Panc1 (cell line): Measurements from ENCODE around the gene ABCC8. TPM values are rescaled to one million over a fixed set of nuclear protein-coding genes. Genes with fewer than 3 reads are reported as not detected.

Source experiments
- ATAC-seq: fragments of 200-7000 bp; cut with Tn5 transposase; 2 replicates; pipeline ENCODE4 v1.9.1; 2020; ENCODE audit warnings: mild to moderate bottlenecking, moderate library complexity
- BruUV-seq: library from RNA; stranded (reverse); fragments of 400-500 nt; replicated peaks from 2 replicates; lab custom pipeline; 2021; lab: Mats Ljungman, UMichigan
- CTCF ChIA-PET: fragments of 300-600 bp; sonication (Branson Sonifier 250); formaldehyde crosslinking; loops from one replicate; lab custom pipeline; 2022; ENCODE audit warnings: antibody characterized with exemption; lab: Charles Lee
- POLR2A ChIA-PET: fragments of 300-600 bp; sonication (Branson Sonifier 250); formaldehyde crosslinking; loops from one replicate; lab custom pipeline; 2022; ENCODE audit warnings: antibody characterized with exemption; lab: Charles Lee
- DNase-seq: peaks from one replicate; pipeline ENCODE4 v3.0.0-alpha.2; 2010; ENCODE audit warnings: low read depth, low spot score
- H3K27ac ChIP-seq: 2 replicates; pipeline ENCODE4 v1.5.1; 2011; ENCODE audit warnings: mild to moderate bottlenecking, low read length, inconsistent platforms
- H3K27me3 ChIP-seq: fragments of 200-500 bp; sonication (Bioruptor generic); 2 replicates; pipeline ENCODE4 v1.6.0; 2014; ENCODE audit warnings: low read length, inconsistent platforms; ENCODE audit not compliant: control insufficient read depth, insufficient read depth
- H3K36me3 ChIP-seq: fragments of 200-500 bp; sonication (Bioruptor generic); 2 replicates; pipeline ENCODE4 v1.5.1; 2014; ENCODE audit warnings: inconsistent platforms, mild to moderate bottlenecking, low read length, moderate library complexity; ENCODE audit not compliant: control insufficient read depth, insufficient read depth
- H3K4me1 ChIP-seq: 2 replicates; pipeline ENCODE4 v1.5.1; 2011; ENCODE audit warnings: inconsistent platforms, mild to moderate bottlenecking, low read length, moderate library complexity; ENCODE audit not compliant: control insufficient read depth, insufficient read depth
- H3K4me3 ChIP-seq, 2 experiments: 2 replicates each; pipeline ENCODE4 v1.5.1; 2011 to 2012; ENCODE audit warnings: low read depth in 2 of 2, low read length in 2 of 2, mild to moderate bottlenecking in 2 of 2, inconsistent platforms in 1 of 2, moderate library complexity in 1 of 2
- H3K9me3 ChIP-seq: fragments of 200-500 bp; sonication (Bioruptor generic); 2 replicates; pipeline ENCODE4 v1.5.1; 2014; ENCODE audit warnings: low read depth, mild to moderate bottlenecking, inconsistent platforms, low read length, moderate library complexity; ENCODE audit not compliant: control insufficient read depth, insufficient read depth
- POLR2AphosphoS5 ChIP-seq: IDR thresholded peaks from 2 replicates; pipeline ENCODE4 v1.6.1; 2012; ENCODE audit warnings: mild to moderate bottlenecking, low read depth, low read length, moderate library complexity
- SIN3A ChIP-seq: IDR thresholded peaks from 2 replicates; pipeline ENCODE4 v1.6.1; 2012; ENCODE audit warnings: low read depth, mild to moderate bottlenecking, low read length, moderate library complexity, borderline replicate concordance; ENCODE audit not compliant: insufficient read depth
- TCF7L2 ChIP-seq: IDR thresholded peaks from 2 replicates; pipeline ENCODE4 v1.6.1; 2011; ENCODE audit warnings: mild to moderate bottlenecking, low read depth, low read length, inconsistent platforms
- in situ Hi-C: cut with HindIII; loops from 2 replicates; pipeline ENCODE4 v1.10.0; 2016; ENCODE audit warnings: low sequenced_read_pairs, low pct_unique_long_range_greater_than_20kb
- intact Hi-C: fragments of 100-400 bp; cut with micrococcal nuclease; formaldehyde crosslinking; loops from one replicate; pipeline ENCODE4 v1.10.0; 2022; ENCODE audit not compliant: unreplicated experiment
- total RNA-seq: library from RNA; stranded (reverse); gene quantifications from one replicate; pipeline ENCODE4 v1.2.1, GENCODE V29; 2021; ENCODE audit not compliant: unreplicated experiment
- TF ChIP-seq, protein P1 (sequence below): fragments of 450-650 bp; IDR thresholded peaks from 2 replicates; pipeline ENCODE4 v1.5.1; 2017; ENCODE audit warnings: mild to moderate bottlenecking
- TF ChIP-seq, protein P2 (sequence below), 2 experiments: IDR thresholded peaks; 2 replicates each; pipeline ENCODE4 v1.6.1; 2011 to 2012; ENCODE audit warnings: low read depth in 2 of 2, control low read depth in 1 of 2, low read length in 1 of 2, mild to moderate bottlenecking in 1 of 2, moderate library complexity in 1 of 2; ENCODE audit not compliant: insufficient read depth in 1 of 2

The ABCC8 gene
- total RNA-seq, 1 experiment from 2014 or later = 0.18 TPM

GRCh38 chr11:17494019-17494418 is 17.4 kb upstream of the ABCC8 start:
- DNase-seq (no peak), ATAC-seq (no peak)
- in situ Hi-C loops = no loop called here
- ChIA-PET CTCF (no interaction called here), POLR2A (no interaction called here)
- Histone ChIP-seq H3K27ac (no peak overlapping the region), H3K4me1 (no peaks in the 10 kb centered on the region), H3K27me3 (peaks cover 4% of the 10 kb centered on the region; the same call in 1 of the 2 replicates), H3K9me3 (no peaks in the 10 kb centered on the region), H3K36me3 (no peaks in the 10 kb centered on the region), H3K4me3 (no peak overlapping the region)
- intact Hi-C loops = no loop called here
- BruUV-seq = no TSS peak
- TF ChIP-seq SIN3A (no peak), POLR2AphosphoS5 (no peak), TCF7L2 (no peak)
- TF ChIP-seq, protein P1, sequence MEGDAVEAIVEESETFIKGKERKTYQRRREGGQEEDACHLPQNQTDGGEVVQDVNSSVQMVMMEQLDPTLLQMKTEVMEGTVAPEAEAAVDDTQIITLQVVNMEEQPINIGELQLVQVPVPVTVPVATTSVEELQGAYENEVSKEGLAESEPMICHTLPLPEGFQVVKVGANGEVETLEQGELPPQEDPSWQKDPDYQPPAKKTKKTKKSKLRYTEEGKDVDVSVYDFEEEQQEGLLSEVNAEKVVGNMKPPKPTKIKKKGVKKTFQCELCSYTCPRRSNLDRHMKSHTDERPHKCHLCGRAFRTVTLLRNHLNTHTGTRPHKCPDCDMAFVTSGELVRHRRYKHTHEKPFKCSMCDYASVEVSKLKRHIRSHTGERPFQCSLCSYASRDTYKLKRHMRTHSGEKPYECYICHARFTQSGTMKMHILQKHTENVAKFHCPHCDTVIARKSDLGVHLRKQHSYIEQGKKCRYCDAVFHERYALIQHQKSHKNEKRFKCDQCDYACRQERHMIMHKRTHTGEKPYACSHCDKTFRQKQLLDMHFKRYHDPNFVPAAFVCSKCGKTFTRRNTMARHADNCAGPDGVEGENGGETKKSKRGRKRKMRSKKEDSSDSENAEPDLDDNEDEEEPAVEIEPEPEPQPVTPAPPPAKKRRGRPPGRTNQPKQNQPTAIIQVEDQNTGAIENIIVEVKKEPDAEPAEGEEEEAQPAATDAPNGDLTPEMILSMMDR = no peak

DNA sequence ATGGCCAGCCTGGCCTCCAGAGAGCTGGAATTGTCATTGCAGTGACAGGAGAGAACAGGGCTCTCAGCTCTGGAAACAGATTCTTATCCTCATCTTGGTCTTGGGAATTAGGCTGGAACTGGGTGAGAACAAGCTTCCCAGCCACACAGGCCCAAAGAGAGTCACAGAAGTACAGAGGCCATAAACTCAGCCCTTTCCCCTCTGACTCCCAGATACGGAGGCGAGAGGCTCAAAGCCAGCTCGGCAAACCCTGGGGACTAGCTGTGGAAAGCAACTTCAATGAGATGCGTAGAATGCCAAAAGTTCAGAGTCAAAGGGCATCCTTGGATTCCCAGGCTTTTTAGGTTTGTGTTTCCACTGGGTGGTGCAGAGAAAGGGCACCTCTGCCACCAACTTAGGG is 14.3 kb upstream of the ABCC8 start:
- Histone ChIP-seq H3K27me3 (peaks cover 4% of the 10 kb centered on the region; the same call in 1 of the 2 replicates), H3K9me3 (no peaks in the 10 kb centered on the region), H3K27ac (no peak overlapping the region), H3K4me1 (no peaks in the 10 kb centered on the region), H3K4me3 (no peak overlapping the region), H3K36me3 (no peaks in the 10 kb centered on the region)
- POLR2A ChIA-PET = no interaction called here
- TF ChIP-seq, protein P1 = no peak
- TF ChIP-seq POLR2AphosphoS5 (no peak), SIN3A (no peak), TCF7L2 (no peak)
- TF ChIP-seq, protein P2, sequence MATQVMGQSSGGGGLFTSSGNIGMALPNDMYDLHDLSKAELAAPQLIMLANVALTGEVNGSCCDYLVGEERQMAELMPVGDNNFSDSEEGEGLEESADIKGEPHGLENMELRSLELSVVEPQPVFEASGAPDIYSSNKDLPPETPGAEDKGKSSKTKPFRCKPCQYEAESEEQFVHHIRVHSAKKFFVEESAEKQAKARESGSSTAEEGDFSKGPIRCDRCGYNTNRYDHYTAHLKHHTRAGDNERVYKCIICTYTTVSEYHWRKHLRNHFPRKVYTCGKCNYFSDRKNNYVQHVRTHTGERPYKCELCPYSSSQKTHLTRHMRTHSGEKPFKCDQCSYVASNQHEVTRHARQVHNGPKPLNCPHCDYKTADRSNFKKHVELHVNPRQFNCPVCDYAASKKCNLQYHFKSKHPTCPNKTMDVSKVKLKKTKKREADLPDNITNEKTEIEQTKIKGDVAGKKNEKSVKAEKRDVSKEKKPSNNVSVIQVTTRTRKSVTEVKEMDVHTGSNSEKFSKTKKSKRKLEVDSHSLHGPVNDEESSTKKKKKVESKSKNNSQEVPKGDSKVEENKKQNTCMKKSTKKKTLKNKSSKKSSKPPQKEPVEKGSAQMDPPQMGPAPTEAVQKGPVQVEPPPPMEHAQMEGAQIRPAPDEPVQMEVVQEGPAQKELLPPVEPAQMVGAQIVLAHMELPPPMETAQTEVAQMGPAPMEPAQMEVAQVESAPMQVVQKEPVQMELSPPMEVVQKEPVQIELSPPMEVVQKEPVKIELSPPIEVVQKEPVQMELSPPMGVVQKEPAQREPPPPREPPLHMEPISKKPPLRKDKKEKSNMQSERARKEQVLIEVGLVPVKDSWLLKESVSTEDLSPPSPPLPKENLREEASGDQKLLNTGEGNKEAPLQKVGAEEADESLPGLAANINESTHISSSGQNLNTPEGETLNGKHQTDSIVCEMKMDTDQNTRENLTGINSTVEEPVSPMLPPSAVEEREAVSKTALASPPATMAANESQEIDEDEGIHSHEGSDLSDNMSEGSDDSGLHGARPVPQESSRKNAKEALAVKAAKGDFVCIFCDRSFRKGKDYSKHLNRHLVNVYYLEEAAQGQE (IDR thresholded peaks at IDR 0.05; ENCODE audit: insufficient read depth in 1 of 2, low read depth in 2 of 2, low read length in 1 of 2) = no peak
- intact Hi-C loops = no loop called here
- DNase-seq (no peak), ATAC-seq (no peak)
- in situ Hi-C loops = no loop called here
- CTCF ChIA-PET = no interaction called here
- BruUV-seq = no TSS peak
